Measurements from ENCODE around the gene TMEM62.

DNA sequence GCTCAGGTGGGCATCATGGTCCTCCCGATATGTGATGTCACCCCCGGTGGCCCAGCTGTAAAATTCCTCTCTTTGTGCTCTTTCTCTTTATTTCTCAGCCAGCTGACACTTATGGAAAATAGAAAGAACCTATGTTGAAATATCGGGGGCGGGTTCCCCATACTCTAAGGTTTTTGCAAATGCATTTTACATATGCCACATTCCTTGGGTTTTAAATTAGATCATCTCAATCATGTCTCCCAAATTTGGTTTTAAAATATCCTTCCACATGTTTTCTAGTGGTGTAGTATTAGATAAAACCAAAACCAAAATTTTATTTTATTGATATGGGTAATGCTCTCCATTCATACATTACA, 4.4 kb upstream of the TMEM62 start:
- TF ChIP-seq, protein P1, sequence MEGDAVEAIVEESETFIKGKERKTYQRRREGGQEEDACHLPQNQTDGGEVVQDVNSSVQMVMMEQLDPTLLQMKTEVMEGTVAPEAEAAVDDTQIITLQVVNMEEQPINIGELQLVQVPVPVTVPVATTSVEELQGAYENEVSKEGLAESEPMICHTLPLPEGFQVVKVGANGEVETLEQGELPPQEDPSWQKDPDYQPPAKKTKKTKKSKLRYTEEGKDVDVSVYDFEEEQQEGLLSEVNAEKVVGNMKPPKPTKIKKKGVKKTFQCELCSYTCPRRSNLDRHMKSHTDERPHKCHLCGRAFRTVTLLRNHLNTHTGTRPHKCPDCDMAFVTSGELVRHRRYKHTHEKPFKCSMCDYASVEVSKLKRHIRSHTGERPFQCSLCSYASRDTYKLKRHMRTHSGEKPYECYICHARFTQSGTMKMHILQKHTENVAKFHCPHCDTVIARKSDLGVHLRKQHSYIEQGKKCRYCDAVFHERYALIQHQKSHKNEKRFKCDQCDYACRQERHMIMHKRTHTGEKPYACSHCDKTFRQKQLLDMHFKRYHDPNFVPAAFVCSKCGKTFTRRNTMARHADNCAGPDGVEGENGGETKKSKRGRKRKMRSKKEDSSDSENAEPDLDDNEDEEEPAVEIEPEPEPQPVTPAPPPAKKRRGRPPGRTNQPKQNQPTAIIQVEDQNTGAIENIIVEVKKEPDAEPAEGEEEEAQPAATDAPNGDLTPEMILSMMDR (IDR thresholded peaks at IDR 0.05) = no peak
- no peak for TF ChIP-seq POLR2A (IDR thresholded peaks at IDR 0.05; ENCODE audit: low read depth)

All from esophagus muscularis mucosa (tissue), 3 donors.